Measurements from ENCODE around the gene MMS22L. TPM values are rescaled to one million over a fixed set of nuclear protein-coding genes. Genes with fewer than 3 reads are reported as not detected.

Gene MMS22L
- total and polyA plus RNA-seq, 10 of the 15 experiments (the other 5 are each of a cell fraction or from before 2014, with no cell fraction given) = 5.0 to 33.9 (median 18.7) TPM

DNA sequence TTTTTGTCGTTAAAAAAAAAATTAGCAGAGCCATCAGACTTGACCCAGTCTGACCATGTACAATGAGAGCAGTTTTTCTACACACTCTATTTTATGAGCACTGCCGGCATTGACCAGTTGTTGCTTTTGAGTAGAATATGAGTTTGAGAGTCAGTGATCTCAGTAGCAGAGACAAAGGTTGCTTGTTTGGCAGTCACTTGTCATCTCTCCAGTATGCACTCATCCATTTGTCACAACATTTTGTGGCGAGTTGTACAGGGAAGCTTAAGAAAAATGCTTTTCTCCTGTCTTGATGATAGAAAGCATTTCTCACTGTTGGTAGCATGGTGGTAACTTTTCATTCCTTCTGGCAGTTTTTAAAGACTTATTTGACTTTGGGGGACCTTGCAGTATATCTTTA lies 159.9 kb downstream of the MMS22L start:
- 50% methylated on average over 3 of the region's 3 CpGs for WGBS (ENCODE audit: insufficient coverage, insufficient replicate concordance, low lambda C conversion rate, missing lambda C conversion rate)
- Histone ChIP-seq H3K79me2 (ENCODE audit: control insufficient read depth, insufficient read depth, low read length) (no peaks in the 10 kb centered on the region), H3K27me3 (replicated peaks in 1 of 2; ENCODE audit: control insufficient read depth in 2 of 2, insufficient read depth in 2 of 2, low read length in 1 of 2) (peaks cover 0 to 1% of the 10 kb centered on the region in 2 experiments; a peak in 2 of 4 replicates), H4K20me1 (ENCODE audit: control insufficient read depth, insufficient read depth) (no peaks in the 10 kb centered on the region), H3K9me3 (replicated peaks; ENCODE audit: control insufficient read depth, insufficient read depth, low read length) (no peaks in the 10 kb centered on the region), H3K36me3 (ENCODE audit: control insufficient read depth in 2 of 2, insufficient read depth in 2 of 2, low read length in 1 of 2) (no peaks in the 10 kb centered on the region), H3K4me1 (ENCODE audit: control insufficient read depth, insufficient read depth, low read length) (no peaks in the 10 kb centered on the region), H2AFZ (ENCODE audit: control insufficient read depth, low read depth, low read length) (no peak overlapping the region), H3K4me2 (ENCODE audit: control insufficient read depth, insufficient read depth) (no peak overlapping the region), H3K9ac (ENCODE audit: control insufficient read depth, insufficient read depth, low read length) (no peak overlapping the region), H3K4me3 (no peak overlapping the region), H3K27ac (ENCODE audit: control insufficient read depth, insufficient read depth) (no peak overlapping the region)
- no peak for TF ChIP-seq NFXL1 (IDR thresholded peaks at IDR 0.05; ENCODE audit: borderline replicate concordance)
- no peak for TF ChIP-seq ZNF384 (IDR thresholded peaks at IDR 0.05; ENCODE audit: borderline replicate concordance, low read depth, low read length)
- POLR2A ChIA-PET = no interaction called here
- SMC1A ChIA-PET (ENCODE audit: uncharacterized antibody, unreplicated experiment) = no interaction called here
- ATAC-seq (no peak), DNase-seq (ENCODE audit: low read depth, low spot score) (no peak), FAIRE-seq (no peak)
- CTCF ChIA-PET = no interaction called here
- in situ Hi-C loops (cut with MboI) (no loop called here), intact Hi-C loops (cut with micrococcal nuclease; ENCODE audit: unreplicated experiment) (no loop called here)
- BruUV-seq (replicated peaks) = no TSS peak
- RAD21 ChIA-PET (ENCODE audit: unreplicated experiment) = no interaction called here

DNA sequence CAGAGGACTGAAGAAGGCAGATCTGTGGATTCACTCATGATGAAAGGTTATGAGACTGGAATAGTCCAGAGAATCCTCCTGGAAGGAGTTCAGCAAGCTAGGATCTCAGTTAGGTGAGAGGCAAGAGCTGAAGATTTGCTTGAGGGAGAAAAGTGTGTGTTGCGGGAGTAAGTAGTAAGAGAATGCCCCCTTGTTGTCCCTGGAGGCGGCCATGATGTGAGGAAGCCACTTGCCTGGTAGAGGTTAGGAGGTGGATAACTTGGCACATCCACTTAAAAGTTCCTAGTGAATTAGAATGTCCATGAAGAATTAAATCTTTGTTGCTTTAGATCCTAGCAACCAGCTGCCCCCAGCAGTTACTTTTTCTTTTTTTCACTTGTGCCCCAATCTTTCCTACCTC lies 162.5 kb downstream of the MMS22L start:
- H3K9ac ChIP-seq (ENCODE audit: control insufficient read depth, insufficient read depth, low read length) = no peak overlapping the region
- CTCF ChIA-PET = no interaction called here

More for the DNA sequence above, 162.5 kb downstream of the MMS22L start:
- in situ Hi-C loops (cut with MboI) (no loop called here), intact Hi-C loops (cut with micrococcal nuclease; ENCODE audit: unreplicated experiment) (no loop called here)
- 65% methylated on average over 2 of the region's 2 CpGs for WGBS (ENCODE audit: insufficient coverage, insufficient replicate concordance, low lambda C conversion rate, missing lambda C conversion rate)
- SMC1A ChIA-PET (ENCODE audit: uncharacterized antibody, unreplicated experiment) = interaction anchor here (0.8 kb wide), 1 partner anchor 11 kb away, joined by 3 read pairs; no protein-coding TSS in a partner anchor
- Histone ChIP-seq H3K79me2 (ENCODE audit: control insufficient read depth, insufficient read depth, low read length) (no peaks in the 10 kb centered on the region), H3K36me3 (ENCODE audit: control insufficient read depth in 2 of 2, insufficient read depth in 2 of 2, low read length in 1 of 2) (no peaks in the 10 kb centered on the region), H4K20me1 (ENCODE audit: control insufficient read depth, insufficient read depth) (no peaks in the 10 kb centered on the region), H2AFZ (ENCODE audit: control insufficient read depth, low read depth, low read length) (no peak overlapping the region), H3K9me3 (replicated peaks; ENCODE audit: control insufficient read depth, insufficient read depth, low read length) (no peaks in the 10 kb centered on the region), H3K27me3 (replicated peaks in 1 of 2; ENCODE audit: control insufficient read depth in 2 of 2, insufficient read depth in 2 of 2, low read length in 1 of 2) (peaks cover 0 to 1% of the 10 kb centered on the region in 2 experiments; a peak in 2 of 4 replicates), H3K27ac (ENCODE audit: control insufficient read depth, insufficient read depth) (no peak overlapping the region), H3K4me3 (no peak overlapping the region), H3K4me2 (ENCODE audit: control insufficient read depth, insufficient read depth) (no peak overlapping the region), H3K4me1 (ENCODE audit: control insufficient read depth, insufficient read depth, low read length) (no peaks in the 10 kb centered on the region)
- RAD21 ChIA-PET (ENCODE audit: unreplicated experiment) = no interaction called here
- FAIRE-seq (no peak), ATAC-seq (no peak), DNase-seq (ENCODE audit: low read depth, low spot score) (no peak)
- POLR2A ChIA-PET = interaction anchor here (0.6 kb wide), 1 partner anchor 23 kb away, joined by 13 read pairs; no protein-coding TSS in a partner anchor
- BruUV-seq (replicated peaks) = no TSS peak
- TF ChIP-seq EED (IDR thresholded peaks at IDR 0.05; ENCODE audit: low read depth) (no peak), ASH2L (IDR thresholded peaks at IDR 0.05; ENCODE audit: borderline replicate concordance, low read depth) (no peak), CREB1 (IDR thresholded peaks at IDR 0.05; ENCODE audit: low read depth) (no peak), LARP7 (IDR thresholded peaks at IDR 0.05) (no peak), EGR1 (IDR thresholded peaks at IDR 0.05; ENCODE audit: borderline replicate concordance in 1 of 2, low read depth in 2 of 2, low read length in 2 of 2) (no peak), FOS (IDR thresholded peaks at IDR 0.05; ENCODE audit: borderline replicate concordance, extremely low read depth, insufficient read length) (no peak), ESRRA (IDR thresholded peaks at IDR 0.05; ENCODE audit: low read length) (no peak), NFYB (IDR thresholded peaks at IDR 0.05; ENCODE audit: insufficient read depth, low read depth, low read length) (no peak), CREM (IDR thresholded peaks at IDR 0.05; ENCODE audit: low read depth) (no peak), POLR2AphosphoS2 (IDR thresholded peaks at IDR 0.05; ENCODE audit: low read depth, low read length) (no peak), CHD1 (IDR thresholded peaks at IDR 0.05; ENCODE audit: low read depth, low read length) (no peak), NR2F1 (conservative IDR thresholded peaks at IDR 0.05) (no peak), STAT1 (conservative IDR thresholded peaks at IDR 0.05) (no peak)
- TF ChIP-seq, protein P1, sequence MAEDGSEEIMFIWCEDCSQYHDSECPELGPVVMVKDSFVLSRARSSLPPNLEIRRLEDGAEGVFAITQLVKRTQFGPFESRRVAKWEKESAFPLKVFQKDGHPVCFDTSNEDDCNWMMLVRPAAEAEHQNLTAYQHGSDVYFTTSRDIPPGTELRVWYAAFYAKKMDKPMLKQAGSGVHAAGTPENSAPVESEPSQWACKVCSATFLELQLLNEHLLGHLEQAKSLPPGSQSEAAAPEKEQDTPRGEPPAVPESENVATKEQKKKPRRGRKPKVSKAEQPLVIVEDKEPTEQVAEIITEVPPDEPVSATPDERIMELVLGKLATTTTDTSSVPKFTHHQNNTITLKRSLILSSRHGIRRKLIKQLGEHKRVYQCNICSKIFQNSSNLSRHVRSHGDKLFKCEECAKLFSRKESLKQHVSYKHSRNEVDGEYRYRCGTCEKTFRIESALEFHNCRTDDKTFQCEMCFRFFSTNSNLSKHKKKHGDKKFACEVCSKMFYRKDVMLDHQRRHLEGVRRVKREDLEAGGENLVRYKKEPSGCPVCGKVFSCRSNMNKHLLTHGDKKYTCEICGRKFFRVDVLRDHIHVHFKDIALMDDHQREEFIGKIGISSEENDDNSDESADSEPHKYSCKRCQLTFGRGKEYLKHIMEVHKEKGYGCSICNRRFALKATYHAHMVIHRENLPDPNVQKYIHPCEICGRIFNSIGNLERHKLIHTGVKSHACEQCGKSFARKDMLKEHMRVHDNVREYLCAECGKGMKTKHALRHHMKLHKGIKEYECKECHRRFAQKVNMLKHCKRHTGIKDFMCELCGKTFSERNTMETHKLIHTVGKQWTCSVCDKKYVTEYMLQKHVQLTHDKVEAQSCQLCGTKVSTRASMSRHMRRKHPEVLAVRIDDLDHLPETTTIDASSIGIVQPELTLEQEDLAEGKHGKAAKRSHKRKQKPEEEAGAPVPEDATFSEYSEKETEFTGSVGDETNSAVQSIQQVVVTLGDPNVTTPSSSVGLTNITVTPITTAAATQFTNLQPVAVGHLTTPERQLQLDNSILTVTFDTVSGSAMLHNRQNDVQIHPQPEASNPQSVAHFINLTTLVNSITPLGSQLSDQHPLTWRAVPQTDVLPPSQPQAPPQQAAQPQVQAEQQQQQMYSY (CRISPR knock-in tag; IDR thresholded peaks at IDR 0.05) = no peak
